GM20000 (cell line): ENCODE results near the gene ADNP2.

Experiments
- DNase-seq: peaks from one replicate; pipeline ENCODE4 v3.0.0; 2012; ENCODE audit warnings: low spot score
- TF ChIP-seq, protein P1 (sequence below): IDR thresholded peaks from 2 replicates; pipeline ENCODE4 v1.5.1; 2012; ENCODE audit warnings: mild to moderate bottlenecking, control low read depth; ENCODE audit errors: extremely low read depth, missing control alignments

Gene ADNP2, protein sequence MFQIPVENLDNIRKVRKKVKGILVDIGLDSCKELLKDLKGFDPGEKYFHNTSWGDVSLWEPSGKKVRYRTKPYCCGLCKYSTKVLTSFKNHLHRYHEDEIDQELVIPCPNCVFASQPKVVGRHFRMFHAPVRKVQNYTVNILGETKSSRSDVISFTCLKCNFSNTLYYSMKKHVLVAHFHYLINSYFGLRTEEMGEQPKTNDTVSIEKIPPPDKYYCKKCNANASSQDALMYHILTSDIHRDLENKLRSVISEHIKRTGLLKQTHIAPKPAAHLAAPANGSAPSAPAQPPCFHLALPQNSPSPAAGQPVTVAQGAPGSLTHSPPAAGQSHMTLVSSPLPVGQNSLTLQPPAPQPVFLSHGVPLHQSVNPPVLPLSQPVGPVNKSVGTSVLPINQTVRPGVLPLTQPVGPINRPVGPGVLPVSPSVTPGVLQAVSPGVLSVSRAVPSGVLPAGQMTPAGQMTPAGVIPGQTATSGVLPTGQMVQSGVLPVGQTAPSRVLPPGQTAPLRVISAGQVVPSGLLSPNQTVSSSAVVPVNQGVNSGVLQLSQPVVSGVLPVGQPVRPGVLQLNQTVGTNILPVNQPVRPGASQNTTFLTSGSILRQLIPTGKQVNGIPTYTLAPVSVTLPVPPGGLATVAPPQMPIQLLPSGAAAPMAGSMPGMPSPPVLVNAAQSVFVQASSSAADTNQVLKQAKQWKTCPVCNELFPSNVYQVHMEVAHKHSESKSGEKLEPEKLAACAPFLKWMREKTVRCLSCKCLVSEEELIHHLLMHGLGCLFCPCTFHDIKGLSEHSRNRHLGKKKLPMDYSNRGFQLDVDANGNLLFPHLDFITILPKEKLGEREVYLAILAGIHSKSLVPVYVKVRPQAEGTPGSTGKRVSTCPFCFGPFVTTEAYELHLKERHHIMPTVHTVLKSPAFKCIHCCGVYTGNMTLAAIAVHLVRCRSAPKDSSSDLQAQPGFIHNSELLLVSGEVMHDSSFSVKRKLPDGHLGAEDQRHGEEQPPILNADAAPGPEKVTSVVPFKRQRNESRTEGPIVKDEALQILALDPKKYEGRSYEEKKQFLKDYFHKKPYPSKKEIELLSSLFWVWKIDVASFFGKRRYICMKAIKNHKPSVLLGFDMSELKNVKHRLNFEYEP

DNA sequence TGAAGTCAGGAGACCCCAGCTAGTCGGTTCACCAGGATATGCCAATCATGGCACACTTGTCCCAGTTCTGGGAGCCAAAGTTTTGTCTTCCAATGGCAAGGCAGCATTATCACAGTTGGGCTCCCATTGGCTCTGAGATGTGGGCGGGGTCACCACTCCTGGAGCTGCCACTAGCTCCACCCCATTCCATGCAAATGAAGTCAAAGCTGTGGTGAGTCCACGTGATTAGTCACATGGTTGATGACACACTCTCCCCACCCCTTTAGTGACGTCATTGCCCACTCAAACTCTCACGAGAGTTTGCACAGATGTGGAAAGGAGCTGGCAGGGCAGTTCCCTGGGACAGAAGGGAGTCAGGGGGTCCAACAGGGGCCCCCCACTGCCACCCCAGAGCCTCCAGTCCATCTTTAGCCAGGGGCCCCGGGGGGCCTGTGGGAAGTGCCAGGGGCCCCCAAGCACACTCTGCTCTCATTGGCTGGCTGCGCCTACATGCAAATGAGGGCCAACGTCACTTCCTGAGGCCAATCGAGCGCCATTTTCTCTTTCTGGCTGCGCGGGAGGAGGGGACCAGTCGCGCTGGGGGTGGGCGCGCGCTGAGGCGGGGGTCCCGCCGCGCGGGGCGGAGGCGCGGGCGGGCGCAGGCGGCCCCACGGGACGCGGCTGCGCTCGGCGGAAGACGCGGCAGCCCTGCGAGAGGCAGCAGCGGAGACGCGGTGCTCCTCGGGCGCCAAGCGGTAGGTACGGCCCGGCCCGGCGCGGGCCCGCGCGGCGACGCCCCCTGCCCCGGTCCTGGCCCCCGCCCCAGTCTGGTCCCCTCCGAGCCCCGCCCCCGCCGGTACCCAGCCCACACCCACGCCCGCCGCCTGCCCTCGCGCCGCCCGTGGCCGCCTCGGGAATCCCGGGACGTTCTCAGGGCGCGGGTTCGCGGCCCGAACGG, at the start of gene ADNP2:
Gene ADNP2, plus strand, starts transcription at position 524 of the 937 bp plus-strand sequence. CDS start 8,281 bp downstream, outside the sequence.
- peak; percentile 91 for DNase-seq
- TF ChIP-seq, protein P1, sequence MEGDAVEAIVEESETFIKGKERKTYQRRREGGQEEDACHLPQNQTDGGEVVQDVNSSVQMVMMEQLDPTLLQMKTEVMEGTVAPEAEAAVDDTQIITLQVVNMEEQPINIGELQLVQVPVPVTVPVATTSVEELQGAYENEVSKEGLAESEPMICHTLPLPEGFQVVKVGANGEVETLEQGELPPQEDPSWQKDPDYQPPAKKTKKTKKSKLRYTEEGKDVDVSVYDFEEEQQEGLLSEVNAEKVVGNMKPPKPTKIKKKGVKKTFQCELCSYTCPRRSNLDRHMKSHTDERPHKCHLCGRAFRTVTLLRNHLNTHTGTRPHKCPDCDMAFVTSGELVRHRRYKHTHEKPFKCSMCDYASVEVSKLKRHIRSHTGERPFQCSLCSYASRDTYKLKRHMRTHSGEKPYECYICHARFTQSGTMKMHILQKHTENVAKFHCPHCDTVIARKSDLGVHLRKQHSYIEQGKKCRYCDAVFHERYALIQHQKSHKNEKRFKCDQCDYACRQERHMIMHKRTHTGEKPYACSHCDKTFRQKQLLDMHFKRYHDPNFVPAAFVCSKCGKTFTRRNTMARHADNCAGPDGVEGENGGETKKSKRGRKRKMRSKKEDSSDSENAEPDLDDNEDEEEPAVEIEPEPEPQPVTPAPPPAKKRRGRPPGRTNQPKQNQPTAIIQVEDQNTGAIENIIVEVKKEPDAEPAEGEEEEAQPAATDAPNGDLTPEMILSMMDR: no peak

DNA sequence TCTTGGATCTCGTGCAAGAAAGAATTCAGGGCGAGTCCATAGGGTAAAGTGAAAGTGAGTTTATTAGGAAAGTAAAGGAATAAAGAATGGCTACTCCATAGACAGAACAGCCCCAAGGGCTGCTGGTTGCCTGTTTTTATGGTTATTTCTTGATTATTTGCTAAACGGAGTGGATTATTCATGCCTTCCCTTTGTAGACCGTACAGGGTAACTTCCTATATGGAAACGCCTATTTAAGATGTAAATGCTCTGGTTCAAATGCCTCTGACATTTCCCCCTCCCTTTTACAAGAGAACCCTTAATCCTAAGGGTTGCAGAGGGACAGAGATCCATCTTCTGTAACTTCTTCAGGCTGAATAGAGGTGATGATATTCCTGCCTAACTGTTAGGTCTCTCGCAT, 49.1 kb upstream of the ADNP2 start:
- DNase-seq: no peak
- TF ChIP-seq, protein P1: no peak

DNA sequence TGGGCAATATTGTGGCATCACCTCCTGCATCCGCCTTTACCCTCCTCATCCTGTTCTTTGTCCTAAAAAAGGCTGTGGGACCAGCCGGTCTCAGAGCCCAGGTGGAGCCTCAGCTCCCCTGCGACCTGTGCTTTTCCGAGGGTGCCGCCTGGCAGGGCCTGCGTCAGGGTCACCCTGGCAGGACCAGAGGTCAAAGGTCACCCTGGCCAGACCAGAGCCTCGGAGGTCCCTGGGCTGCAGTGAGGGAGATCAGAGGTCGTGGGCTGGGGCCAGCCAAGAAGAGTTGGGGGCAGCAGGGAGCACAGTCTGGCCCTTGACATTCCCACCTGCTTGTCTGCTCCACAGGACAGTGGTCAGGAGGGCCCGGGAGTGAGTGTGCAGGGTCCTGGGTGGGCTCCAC, 43.4 kb upstream of the ADNP2 start:
- DNase-seq: no peak
- TF ChIP-seq, protein P1: no peak

DNA sequence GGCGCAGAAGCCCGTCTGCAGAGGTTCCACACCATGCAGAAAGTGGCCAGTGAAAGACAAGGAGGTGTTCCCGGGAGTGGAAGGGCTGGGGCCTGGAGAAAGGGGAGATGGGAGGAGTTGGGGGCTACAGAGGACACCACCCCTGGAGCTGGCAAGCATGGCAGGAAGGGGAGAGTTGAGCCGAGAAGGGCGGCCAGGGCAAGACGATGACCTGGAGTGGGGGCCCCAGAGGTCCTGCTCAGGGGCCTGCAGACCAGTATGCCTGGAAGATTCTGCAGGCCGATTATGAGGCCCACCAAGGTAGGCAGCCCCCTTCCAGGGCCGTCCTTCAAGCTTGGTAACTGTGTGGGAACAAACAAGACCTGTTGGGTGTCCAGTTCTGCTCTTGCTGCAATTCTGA, 41.7 kb upstream of the ADNP2 start:
- no peak for DNase-seq
- TF ChIP-seq, protein P1: no peak

DNA sequence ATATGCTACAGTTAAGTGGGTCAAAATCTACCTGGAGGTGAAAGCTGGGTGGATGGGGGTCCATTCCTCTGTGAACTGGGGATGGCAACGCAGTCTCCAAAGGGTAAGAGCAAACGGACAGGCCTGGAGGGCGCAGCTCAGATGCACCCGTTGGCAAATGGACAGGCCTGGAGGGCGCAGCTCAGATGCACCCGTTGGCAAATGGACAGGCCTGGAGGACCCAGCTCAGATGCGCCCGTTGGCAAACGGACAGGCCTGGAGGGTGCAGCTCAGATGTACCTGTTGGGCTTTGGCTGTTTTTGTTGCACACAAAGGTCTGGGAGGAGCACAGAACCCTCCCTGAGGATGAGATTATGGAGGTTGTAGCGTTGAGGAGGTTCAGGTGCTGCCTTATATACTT, 41.2 kb upstream of the ADNP2 start:
- TF ChIP-seq, protein P1: no peak
- DNase-seq: no peak

DNA sequence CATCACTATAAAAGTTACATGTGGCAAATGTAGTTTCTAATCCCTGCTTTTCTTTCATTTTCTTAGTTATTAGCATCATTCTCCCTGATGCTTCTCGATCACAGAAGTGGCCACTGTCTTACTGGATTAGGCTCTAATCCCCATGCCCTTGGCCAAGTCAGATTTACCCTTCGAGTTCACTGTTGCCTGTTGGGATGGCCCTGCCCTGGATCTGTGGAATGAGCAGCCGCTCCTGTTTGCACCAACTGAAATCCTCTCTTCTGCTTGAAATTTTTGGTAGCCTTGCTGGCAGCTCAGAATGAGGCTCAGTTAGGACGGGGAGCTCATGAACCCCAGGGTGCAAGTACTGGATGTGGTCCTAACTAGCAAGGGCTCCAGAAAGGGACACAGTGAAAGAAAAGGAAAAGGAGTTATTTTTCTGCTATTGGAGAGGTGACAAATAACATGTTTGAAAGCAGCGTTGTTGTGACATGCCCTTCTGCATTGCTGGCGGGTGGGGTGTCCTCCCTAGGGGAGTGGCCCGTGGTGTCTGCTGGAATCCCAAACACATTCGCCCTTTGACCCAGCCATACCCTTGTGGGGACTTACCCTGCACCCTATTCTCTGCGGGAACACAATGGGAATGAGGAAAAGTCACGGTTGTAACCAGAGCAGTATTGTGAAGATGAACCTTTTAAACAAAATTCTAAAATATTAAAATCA, 40.3 kb upstream of the ADNP2 start:
- DNase-seq: no peak

More for the DNA sequence above, 40.3 kb upstream of the ADNP2 start:
- TF ChIP-seq, protein P1: no peak
